Activated CD8-positive, alpha-beta memory T cell treated with anti-CD3 and anti-CD28 coated beads for 24 hours (primary cell): Measurements from ENCODE around the gene C5orf47.
"Not testable (repeated sequence)": the region's sequence is repeated elsewhere in the genome, so short reads cannot be mapped to it uniquely, and the experiment has no call there.

Experiments used
- DNase-seq: peaks from one replicate; pipeline ENCODE4 v3.0.0-alpha.2; 2020

Gene C5orf47

GRCh38 chr5:173970878-173971650, 17.9 kb upstream of the C5orf47 start:
- DNase-seq, result no peak

DNA sequence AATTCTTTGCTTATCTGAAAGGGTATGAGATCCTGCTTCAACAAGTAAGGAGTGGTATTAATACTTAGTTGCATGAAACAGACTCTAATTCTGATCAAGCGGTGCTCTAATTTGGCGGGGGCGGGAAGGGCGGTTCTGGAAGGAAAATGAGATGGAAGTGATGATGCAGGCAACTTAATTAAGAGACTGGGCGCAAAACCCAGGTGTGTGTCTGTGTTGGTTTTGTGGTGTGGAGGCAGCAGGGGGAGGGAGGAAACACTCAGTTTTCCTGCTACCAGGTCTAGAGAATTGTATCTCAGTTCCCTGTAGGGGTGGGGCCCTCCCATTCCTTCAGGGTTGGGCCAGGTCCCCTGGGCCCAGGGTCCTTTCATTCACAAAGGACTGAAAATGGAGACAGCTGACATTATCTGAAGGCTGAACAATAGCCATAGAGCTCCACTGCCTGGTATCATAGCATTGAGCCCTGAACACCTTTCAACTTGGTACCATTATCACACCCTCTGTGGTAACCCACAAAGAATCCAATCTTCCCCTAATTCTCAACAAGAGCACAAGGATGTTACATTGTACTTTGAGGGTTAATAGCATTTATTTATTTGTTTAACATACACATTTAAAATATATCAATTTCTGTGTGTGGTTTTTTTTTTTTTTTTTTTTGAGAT, 17.2 kb upstream of the C5orf47 start:
- DNase-seq, result no peak

DNA sequence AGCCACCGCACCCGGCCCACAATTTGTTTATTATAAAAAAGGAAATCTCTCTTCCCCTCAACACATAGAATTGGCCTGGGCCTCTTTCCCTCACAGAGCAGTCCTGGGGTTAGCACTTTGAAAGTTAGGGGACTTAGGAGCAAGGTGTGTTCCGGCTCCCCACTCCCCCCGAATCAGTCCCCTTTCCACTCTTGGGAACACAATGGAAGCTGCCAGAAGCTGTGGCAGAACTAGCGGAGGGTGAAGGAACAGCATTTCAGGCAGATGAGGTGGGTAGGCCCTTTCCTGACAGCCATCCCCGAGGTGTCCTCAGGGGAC, 16.4 kb upstream of the C5orf47 start:
- DNase-seq, result no peak

- DNase-seq, result peak; percentile 89
Measured at GRCh38 chr5:173972925-173973615, 15.9 kb upstream of the C5orf47 start.

DNA sequence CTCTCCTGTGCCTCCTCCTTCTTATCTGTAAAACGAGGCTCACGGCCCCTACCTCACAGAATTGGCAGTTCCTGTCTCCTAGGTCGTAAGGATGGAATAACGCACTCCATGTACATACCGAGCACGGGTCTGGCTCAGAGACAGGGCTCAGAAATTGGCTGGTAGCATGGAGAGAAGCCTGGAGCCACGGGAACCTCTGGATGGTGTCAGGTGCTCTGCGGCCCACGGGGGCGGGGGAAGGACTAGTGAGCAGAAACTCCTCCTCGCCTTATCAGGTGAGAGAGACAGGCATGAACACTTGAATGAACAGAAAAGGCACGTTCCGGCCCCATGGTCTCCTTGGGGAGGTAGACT, 15.4 kb upstream of the C5orf47 start:
- DNase-seq, result no peak

- no peak for DNase-seq
Measured at GRCh38 chr5:173974688-173975239, 14.2 kb upstream of the C5orf47 start.

DNA sequence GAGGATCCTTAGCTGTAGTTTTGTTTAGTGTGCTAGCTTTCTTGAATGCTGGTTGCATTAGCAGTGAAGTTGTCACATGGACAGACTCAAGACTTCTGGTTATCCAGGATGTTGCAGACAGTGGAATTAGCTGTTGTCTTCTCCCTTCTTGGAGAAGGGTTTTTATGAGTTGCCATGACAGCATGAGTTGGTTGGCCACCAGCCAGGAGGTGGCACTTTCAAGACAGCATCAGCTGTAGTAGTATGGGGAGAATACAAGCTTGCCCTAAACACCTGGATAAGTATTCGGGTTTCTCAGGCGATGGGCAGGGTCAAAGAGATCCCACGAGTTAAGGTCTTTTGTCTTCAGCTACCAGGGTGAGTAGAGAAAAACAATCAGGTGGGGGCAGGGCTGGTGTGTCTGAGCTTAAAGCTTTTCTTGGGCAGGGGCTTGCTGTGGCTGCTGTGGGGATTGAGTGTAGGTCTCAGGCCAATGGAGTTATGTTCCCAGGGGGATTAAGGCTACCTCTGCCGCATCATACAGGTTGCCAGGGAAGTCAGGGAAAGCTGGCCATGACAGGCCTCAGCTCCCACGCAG, 7.7 kb upstream of the C5orf47 start:
- no peak for DNase-seq

DNA sequence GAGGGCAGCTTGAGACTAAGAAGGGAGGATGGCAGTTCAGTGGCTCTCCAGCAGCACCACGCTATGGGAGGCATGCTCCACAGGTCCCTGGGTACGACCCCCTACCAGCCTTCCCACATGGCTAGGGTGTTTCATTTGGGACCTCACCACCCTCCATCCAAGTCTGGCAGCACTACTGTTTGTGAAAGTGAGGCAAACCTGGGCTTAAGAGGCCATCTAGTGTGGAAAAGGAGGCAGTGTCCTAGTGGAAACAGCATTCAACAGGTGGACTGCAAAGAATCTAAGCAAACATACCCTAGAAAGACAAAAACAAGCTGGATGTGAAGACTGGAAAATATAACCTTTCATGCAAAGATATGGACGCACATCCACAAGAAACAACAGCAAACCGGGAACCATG, 4.8 kb upstream of the C5orf47 start:
- DNase-seq, result no peak

GRCh38 chr5:173989432-173990082, 587 bp downstream of the C5orf47 start:
- DNase-seq, result no peak

DNA sequence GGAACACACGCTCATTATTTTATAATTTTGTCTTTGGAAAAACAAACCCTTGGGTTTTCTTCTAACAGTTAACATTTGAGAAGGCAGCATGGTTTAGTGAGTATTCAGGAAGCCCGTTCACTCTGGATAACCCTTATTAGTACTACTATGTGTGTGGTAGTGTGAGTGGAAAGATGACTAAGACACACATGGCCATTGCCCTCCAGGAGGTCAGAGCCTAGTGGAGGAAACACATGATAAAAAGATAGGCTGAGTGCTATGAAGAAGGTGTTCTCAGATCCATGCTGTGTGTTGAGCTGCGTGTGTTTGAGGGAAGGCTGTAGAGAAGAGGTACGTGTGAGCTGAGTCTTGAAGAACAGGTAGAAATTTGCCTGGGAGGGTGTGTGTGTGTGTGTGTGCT, 8.4 kb downstream of the C5orf47 start:
- DNase-seq, result no peak

DNA sequence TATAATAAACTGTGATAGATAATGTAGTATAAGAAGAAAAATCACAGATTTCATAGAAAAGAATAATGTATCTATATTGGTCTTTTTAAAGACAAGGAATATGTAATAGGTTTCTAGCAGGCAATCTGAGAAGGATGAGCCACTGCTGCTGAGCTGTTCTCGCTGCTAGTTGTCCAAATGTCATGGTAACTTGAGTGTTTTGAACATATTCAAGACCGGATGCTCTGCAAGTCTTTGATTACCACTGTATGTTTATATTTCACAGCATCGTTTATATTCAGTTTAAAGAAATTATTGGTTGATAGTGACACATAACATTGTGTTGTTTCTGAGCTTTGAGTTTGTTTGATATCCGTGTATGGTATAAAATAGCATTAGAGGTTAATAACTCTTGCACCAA, 9.6 kb downstream of the C5orf47 start:
- DNase-seq, result no peak

DNA sequence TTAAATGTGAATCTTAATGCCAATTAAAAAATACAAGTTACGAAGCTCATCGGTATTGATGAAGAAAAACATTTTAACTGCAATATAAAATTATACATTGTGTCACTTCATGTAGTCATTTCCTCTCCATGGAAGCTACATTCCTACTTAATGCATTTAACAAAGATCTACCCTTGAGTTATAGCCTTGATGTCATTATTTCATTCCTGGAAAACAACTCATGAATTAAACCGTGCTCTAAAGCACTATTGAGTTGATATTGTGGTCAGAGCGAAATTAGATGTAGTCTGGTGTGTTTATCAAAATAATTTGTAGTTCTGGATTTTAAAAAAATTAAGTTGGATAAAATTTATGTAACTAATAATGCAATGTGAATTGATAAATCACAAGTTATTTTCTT, 11.1 kb downstream of the C5orf47 start:
- DNase-seq, result no peak

DNA sequence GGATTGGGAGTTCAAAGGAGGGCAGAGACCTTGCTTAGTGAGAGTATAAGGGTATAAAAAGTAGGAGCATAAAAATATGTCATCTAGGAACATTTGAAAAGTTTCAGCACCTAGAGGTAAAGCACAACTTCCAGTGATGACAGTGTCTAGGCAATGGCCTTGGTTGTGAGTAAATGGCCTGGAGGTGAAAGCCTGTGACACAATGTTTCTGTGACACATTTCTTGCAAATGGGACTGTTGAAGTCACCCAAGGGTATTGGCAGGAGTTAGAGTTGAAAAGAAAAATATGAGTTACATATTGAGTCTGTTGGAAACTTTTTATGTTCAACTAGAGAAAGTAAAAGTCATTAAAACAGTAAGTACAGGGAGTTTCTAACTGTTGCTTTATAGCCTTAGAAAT, 14.8 kb downstream of the C5orf47 start:
- no peak for DNase-seq

DNA sequence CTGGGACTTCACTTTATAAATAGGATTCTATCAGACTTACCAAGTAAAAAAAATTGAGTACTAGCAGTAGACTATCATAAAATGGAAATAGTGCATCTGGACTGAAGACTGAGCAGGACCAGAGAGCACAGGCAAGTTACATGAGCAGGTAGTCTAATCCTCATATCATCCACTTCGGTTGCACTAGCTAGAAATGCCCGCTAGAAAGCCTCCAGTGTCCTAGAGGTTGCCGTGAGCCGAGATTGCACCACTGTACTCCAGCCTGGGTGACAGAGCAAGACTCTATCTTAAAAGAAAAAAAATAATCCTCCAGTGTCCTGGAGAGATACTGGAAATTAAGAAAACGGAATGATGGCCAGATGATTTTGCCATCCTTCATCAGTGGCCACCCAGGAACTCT, 20.0 kb downstream of the C5orf47 start:
- no peak for DNase-seq

GRCh38 chr5:174010365-174010764, 21.4 kb downstream of the C5orf47 start:
- DNase-seq, result no peak

GRCh38 chr5:174011441-174011840, 22.5 kb downstream of the C5orf47 start:
- no peak for DNase-seq

DNA sequence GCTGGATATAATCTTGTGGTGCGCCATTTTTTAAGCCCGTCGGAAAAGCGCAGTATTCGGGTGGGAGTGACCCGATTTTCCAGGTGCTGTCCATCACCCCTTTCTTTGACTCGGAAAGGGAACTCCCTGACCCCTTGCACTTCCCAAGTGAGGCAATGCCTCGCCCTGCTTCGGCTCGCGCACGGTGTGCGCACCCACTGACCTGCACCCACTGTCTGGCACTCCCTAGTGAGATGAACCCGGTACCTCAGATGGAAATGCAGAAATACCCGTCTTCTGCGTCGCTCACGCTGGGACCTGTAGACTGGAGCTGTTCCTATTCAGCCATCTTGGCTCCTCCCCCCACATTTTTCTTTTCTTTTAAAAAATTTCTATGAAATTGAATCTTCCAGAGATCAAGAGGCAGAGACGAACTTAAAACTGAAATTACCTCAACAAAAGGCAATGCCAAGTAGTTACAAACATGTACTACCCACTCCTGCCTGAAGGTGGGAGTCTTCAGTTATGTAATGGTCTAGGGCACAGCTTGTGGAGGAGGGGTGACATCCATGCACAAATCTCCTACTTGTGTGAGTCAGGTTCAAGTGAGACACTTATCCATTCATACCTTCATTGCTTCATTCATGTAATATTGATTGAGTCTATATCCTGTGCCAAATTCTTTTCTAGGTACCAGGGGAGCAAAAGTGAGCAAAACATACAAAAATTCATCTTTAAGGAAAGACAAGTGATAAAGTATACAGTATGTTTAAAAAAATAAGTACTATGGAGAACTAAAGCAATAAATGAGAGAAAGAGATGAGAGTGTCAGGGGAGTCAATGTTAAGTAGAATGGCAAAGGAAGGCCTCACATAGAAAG, 31.3 kb downstream of the C5orf47 start:
- DNase-seq, result not testable (repeated sequence)

DNA sequence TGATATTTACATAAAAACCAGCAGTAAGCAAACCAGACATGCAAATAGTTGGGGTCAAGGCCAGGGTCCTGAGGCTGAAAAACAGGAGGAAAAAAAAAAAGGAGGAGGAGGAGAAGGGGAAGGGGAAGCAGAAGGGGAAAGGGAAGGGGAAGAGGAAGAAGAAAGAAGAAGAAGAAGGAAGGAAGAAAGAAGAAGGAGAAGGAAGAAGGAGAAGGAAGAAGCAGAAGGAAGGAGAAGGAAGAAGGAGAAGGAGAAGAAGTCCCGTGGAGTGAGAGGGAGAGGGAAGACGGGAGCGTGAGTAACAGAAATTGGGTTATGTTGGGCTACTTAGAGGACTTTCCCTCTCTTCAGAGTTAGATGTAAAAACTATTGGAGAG, 31.9 kb downstream of the C5orf47 start:
- DNase-seq, result no peak

GRCh38 chr5:174022384-174023095, 33.6 kb downstream of the C5orf47 start:
- no peak for DNase-seq

GRCh38 chr5:174030286-174030685, 41.3 kb downstream of the C5orf47 start:
- no peak for DNase-seq

- no peak for DNase-seq
Measured at GRCh38 chr5:174044466-174045254, 55.7 kb downstream of the C5orf47 start.
